Measurements from ENCODE around the gene NANS.
"Not testable (repeated sequence)": the region's sequence is repeated elsewhere in the genome, so short reads cannot be mapped to it uniquely, and the experiment has no call there.

The NANS gene

GRCh38 chr9:98038958-98039357, 17.6 kb upstream of the NANS start:
- DNase-seq (ENCODE audit: low spot score) = no peak

DNA sequence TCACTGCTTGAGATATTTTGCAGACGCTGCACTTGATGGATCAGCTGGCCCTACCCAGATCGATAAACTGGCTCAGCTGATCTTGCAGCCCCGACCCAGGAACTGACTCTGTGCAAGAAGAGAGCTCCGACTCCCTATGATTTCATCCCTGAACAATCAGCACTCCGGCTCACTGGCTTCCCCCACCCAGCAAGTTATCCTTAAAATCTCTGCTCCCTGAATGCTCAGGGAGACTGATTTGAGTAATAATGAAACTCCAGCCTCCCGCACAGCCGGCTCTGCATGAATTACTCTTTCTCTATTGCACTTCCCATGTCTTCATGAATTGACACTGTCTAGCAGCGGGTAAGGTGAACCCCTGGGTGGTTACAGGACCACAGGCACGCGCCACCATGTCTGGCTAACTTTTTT, 16.9 kb upstream of the NANS start:
- no peak for DNase-seq (ENCODE audit: low spot score)

- no peak for DNase-seq (ENCODE audit: low spot score)
These were observed 16.3 kb upstream of the NANS start for GRCh38 chr9:98040212-98040611.

- no peak for DNase-seq (ENCODE audit: low spot score)
These were observed 12.6 kb upstream of the NANS start for GRCh38 chr9:98043915-98044314.

GRCh38 chr9:98045234-98046179, 11.0 kb upstream of the NANS start:
- no peak for DNase-seq (ENCODE audit: low spot score)

- DNase-seq (ENCODE audit: low spot score) = no peak
These were observed 10.4 kb upstream of the NANS start for GRCh38 chr9:98046180-98046543.

DNA sequence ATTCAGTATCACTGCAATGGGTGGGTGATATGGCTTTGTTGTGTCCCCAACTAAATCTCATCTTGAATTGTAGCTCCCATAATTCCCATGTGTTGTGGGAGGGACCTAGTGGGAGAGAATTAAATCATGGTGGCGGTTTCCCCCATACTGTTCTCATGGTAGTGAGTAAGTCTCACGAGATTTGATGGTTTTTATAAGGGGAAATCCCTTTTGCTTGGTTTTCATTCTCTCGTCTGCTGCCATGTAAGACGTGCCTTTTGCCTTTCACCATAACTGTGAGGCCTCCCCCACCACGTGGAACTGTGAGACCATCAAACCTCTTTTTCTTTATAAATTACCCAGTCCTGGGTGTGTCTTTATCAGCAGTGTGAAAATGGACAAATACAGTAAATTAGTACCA, 9.5 kb upstream of the NANS start:
- DNase-seq (ENCODE audit: low spot score) = no peak

- no peak for DNase-seq (ENCODE audit: low spot score)
These were observed 7.1 kb upstream of the NANS start for GRCh38 chr9:98049288-98050072.

DNA sequence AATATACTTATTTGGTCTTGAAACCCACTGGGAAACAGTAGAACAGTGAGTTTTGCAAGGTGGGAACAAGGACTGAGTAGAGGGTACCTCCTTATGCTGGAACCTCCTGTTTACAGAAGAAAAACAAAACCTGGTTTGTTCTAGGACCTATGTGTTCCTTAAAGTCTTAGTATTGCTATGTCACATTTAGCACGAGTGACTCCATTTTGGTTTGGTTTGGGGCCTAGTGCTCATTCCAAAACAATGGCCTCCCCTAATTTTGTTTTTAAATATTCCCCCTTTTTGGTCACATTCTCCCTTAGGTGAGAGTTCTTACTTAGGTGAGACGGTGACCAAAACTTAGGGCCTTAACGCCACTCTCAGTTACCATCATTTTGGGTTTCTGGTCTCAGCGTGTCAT, 6.2 kb upstream of the NANS start:
- DNase-seq (ENCODE audit: low spot score) = no peak

GRCh38 chr9:98054376-98054951, 2.1 kb upstream of the NANS start:
- no peak for DNase-seq (ENCODE audit: low spot score)

DNA sequence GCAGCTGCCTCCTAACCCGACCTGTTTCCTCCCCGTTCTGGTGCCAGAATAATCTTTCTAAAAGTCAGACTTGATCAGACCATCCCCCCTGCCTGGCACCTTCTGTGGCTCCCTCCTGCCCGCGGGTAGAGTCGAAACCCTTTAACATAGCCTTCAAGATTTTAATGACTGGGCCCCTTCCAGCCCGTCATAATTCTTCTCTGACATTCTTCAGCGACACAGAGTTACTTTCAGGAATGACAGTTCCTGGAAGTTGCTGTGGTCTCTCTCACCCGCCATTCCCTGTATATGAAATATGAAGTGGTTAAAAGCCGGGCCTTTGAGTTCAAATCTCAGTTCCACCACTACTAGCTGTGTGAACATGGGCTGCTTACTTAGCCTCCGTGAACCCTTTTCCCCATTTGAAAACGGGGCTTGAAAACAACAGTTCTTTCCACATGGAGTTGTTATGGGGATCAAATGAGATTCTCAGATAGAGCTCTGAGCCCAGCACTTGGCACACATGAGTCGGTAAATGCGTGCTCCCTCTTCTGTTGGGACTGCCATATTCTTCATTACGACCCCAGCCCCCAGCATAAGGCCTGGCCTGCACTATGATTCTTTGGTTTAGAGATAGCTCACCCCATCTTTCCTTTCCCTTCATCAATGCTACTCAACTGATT, 737 bp downstream of the NANS start:
- DNase-seq (ENCODE audit: low spot score) = no peak

DNA sequence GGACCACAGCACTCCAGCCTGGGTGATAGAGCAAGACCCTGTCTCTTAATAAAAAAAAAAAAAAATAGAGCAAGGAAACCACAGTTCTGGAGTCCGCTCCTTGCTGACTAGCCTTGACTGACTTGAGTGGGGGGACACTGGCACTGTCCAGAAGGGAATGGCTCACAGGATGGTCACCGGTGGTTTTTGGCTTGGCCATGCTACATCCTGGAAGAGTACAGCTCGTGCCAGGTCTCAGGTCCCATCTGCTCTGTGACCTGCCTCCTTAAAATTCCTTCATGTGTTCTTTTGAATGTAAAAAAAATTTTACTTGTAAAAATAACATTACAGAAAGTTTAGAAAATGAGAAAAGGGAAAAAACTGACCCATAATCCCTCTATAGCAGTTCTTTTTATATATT, 5.6 kb downstream of the NANS start:
- DNase-seq (ENCODE audit: low spot score) = no peak

DNA sequence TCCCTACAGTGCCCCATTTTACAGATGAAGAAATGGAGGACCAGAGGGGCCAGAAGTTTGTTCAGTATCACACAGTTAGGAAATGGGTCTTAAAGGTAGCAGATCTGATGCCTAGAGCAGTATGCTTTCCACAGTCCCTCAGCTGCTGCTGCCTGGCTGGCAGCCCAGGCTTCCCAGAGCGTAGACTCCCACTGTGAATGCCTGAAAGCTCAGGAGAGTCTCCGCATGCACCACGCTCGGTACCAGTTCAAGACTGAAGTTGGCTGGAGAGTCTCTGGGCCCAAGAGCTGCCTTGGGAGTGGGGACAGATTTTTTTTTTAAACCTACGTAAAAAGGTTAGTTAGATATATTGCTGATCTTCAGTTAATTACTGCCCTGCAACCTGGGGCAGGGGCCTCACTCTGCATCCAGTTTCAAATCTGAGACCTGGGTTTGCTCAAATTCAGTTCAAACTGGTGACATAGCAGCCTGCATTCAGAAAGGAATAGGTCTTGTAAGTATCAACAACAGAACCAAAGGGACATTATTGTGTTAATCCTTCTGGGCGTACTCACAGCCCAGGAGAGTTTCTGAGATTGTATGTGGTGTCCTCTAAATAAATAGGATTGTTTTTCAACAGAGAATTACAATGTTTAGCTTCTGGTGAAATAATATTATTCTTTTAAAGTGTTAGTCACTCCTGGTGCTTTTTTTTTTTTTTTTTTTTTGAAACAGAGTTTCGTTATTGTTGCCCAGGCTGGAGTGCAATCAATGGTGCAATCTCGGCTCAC, 8.3 kb downstream of the NANS start:
- DNase-seq (ENCODE audit: low spot score) = no peak

GRCh38 chr9:98066235-98066634, 9.7 kb downstream of the NANS start:
- DNase-seq (ENCODE audit: low spot score) = no peak

GRCh38 chr9:98067184-98067583, 10.7 kb downstream of the NANS start:
- no peak for DNase-seq (ENCODE audit: low spot score)

DNA sequence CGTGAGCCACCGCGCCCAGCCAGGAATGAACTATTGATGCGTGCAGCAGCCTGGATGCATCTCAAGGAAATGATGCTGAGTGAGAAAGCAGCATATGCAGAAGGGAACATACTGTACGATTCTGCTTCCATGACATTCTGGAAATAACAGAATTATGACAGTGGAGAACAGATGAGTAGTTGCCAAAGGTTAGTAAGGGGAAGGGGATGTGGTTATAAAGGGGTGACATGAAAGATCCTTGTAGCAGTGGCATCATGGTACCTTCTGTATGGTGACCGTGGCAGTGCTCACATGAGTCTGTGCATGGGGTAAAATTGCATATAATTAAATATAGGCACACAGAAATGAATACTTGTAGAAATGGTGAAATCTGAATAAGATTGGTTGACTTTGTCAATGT, 13.0 kb downstream of the NANS start:
- no peak for DNase-seq (ENCODE audit: low spot score)

DNA sequence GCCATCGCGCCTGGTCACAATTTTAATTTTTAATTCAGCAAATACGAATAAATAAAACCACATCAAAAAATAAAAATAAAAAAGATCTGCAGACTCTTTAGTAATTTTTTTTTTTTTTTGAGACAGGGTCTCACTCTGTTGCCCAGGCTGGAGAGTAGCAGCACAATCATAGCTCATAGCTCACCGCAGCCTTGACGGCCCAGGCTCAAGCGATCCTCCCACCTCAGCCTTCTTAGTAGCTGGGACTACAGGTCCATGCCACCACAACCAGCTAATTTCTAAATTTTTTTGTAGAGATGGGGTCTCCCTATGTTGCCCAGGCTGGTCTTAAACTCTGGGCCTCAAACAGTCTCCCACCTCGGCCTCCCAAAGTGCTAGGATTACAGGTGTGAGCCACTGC, 14.2 kb downstream of the NANS start:
- no peak for DNase-seq (ENCODE audit: low spot score)

GRCh38 chr9:98071737-98072136, 15.2 kb downstream of the NANS start:
- no peak for DNase-seq (ENCODE audit: low spot score)

DNA sequence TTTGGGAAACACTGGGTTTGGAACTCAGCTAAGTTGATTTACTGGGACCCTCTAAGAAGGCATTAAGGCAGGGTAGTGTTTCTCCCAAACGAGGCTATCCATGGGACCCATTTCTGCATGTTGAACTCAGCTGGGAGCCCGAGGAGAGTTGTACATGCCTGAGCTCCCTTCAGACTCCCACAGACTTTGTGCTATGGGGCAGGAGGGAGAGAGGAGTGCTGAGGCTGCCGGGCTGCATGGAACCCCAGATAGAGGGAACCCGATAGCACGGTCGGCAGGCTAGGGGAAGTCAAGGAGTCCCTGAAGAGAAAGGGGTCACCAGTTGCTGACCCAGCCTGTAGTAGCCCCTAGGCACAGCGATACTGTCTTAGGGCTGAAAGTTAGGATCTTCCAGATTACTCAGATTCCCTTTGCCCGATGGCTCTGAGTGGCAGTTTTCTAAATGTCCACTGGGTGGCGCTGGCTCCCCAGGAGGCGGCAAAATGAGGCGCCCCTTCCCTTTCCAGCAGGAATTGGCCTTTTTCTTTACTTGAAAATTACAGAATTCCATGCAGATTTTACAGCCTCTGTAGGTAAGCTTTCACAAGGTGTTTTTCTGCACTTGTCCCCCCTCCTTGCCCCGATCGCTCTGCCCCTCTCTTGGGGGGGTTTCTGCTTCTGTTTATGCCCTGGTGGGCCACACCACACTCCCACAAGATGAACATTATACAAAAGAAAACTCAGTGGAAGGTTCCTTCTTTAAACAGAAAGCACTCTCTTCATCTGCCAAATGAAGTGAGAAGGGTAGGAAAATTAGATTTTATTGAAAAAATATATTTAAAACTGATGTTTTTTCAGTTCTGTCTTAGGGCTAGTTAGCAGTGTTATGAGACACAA, 17.8 kb downstream of the NANS start:
- peak; percentile 76 for DNase-seq (ENCODE audit: low spot score)

DNA sequence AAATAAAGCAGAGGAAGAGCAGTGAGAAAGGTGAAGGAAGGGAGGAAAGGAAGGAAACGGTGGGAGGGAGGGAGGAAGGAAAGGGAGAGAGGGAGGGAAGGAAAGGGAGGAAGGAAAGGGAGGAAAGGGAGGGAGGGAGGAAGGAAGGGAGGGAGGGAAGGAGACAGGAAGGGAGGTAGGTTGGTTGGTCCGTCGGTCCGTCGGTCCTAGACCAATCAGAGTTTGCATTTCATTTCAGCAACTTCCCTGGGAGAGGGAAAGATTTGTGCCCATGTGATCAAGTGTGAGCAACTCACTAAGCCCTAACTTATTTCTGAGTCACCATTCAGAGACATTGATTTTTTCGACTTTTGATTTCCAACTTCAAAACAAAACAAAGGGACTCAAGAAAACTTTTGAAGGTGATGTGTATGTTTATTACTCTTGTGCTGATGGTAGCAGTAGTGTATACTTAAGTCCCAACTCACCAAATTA, 18.8 kb downstream of the NANS start:
- DNase-seq (ENCODE audit: low spot score) = peak; percentile 72

GRCh38 chr9:98076514-98076890, 20.0 kb downstream of the NANS start:
- not testable (repeated sequence) for DNase-seq (ENCODE audit: low spot score)
